ENCODE data around the gene PROX2.

DNA sequence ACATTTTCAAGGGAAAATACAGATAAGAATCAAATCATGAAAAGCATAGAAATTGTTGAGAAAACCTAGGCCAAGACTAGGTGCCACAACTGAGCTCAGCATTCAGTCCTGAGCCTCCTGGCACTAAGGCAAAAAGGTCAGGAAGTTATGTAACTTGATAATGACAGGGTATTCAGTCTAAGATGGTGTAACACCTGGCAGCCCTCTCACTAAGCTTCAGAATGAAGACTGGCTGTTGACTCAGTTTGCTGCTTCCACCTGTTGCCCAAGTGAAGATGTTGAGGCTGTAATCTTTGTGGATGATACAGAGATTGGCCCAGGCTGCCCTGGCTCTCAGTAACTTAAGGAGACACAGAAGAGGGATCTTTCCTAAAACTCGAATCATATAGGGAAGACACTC lies 19.6 kb downstream of the PROX2 start:
- no peak for TF ChIP-seq POLR2AphosphoS5 (IDR thresholded peaks at IDR 0.05)
- TF ChIP-seq, protein P1, sequence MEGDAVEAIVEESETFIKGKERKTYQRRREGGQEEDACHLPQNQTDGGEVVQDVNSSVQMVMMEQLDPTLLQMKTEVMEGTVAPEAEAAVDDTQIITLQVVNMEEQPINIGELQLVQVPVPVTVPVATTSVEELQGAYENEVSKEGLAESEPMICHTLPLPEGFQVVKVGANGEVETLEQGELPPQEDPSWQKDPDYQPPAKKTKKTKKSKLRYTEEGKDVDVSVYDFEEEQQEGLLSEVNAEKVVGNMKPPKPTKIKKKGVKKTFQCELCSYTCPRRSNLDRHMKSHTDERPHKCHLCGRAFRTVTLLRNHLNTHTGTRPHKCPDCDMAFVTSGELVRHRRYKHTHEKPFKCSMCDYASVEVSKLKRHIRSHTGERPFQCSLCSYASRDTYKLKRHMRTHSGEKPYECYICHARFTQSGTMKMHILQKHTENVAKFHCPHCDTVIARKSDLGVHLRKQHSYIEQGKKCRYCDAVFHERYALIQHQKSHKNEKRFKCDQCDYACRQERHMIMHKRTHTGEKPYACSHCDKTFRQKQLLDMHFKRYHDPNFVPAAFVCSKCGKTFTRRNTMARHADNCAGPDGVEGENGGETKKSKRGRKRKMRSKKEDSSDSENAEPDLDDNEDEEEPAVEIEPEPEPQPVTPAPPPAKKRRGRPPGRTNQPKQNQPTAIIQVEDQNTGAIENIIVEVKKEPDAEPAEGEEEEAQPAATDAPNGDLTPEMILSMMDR (IDR thresholded peaks at IDR 0.05), result no peak
